ENCODE measurements around the gene PAQR8.

- TF ChIP-seq CTCF (IDR thresholded peaks at IDR 0.05) (no peak), POLR2A (IDR thresholded peaks at IDR 0.05) (peak in 1 of 2 donors; percentile 14)
Measured at GRCh38 chr6:52326540-52327364, 35.2 kb upstream of the PAQR8 start.

All from Peyer's patch (tissue), 4 donors.